NT2/D1 (cell line): ENCODE data around the gene EIF4E3.

ENCODE experiments used
- SUZ12 ChIP-seq: IDR thresholded peaks from 2 replicates; pipeline ENCODE4 v1.6.1; 2011; ENCODE audit not compliant: insufficient read length, insufficient read depth; ENCODE audit errors: extremely low read depth
- YY1 ChIP-seq: IDR thresholded peaks from 2 replicates; pipeline ENCODE4 v1.6.1; 2011; ENCODE audit not compliant: insufficient read length, insufficient read depth
- ZNF274 ChIP-seq: IDR thresholded peaks from 2 replicates; pipeline ENCODE4 v1.6.1; 2011; ENCODE audit warnings: mild to moderate bottlenecking, low read depth, low read length

GRCh38 chr3:71693641-71694040 is 31.6 kb downstream of the EIF4E3 start:
- TF ChIP-seq ZNF274 (no peak), SUZ12 (no peak), YY1 (no peak)
